ENCODE results near the gene CCSER1. TPM values are rescaled to one million over a fixed set of nuclear protein-coding genes. Genes with fewer than 3 reads are reported as not detected.

CCSER1 gene
- polyA plus RNA-seq, 3 donors: 0.09 to 0.75 (median 0.13) TPM

GRCh38 chr4:91422011-91422410 lies 1294.8 kb downstream of the CCSER1 start:
- H3K4me3 Mint-ChIP-seq: no peak overlapping the region

GRCh38 chr4:91426725-91427124 lies 1299.5 kb downstream of the CCSER1 start:
- no peaks in the 10 kb centered on the region for H3K4me1 Mint-ChIP-seq
- H3K9me3 Mint-ChIP-seq: peaks cover 0 to 13% (median 9%) of the 10 kb centered on the region in 7 donors
- H3K4me3 Mint-ChIP-seq: no peak overlapping the region
- no peak for TF ChIP-seq CTCF (IDR thresholded peaks at IDR 0.05)
- no peak overlapping the region for H3K27ac Mint-ChIP-seq
- H3K4me3 ChIP-seq (replicated peaks in 1 of 3; ENCODE audit: low read depth in 2 of 3, low read length in 3 of 3): no peak overlapping the region
- H3K79me2 ChIP-seq (ENCODE audit: insufficient read depth, low read length): no peaks in the 10 kb centered on the region
- no peak overlapping the region for H2AFZ ChIP-seq (ENCODE audit: insufficient read depth, low read depth, low read length, poor library complexity, severe bottlenecking)
- H3K36me3 ChIP-seq (replicated peaks in 1 of 2; ENCODE audit: control insufficient read depth in 1 of 2, insufficient read depth in 2 of 2, low read length in 2 of 2): no peaks in the 10 kb centered on the region
- no peaks in the 10 kb centered on the region for H3K4me1 ChIP-seq (ENCODE audit: control insufficient read depth in 1 of 2, insufficient read depth in 2 of 2, low read length in 2 of 2)
- H3K9ac ChIP-seq (ENCODE audit: insufficient read depth, low read length, poor library complexity, severe bottlenecking): no peak overlapping the region
- no peaks in the 10 kb centered on the region for H3K36me3 Mint-ChIP-seq
- no peaks in the 10 kb centered on the region for H3K27me3 ChIP-seq (ENCODE audit: control insufficient read depth in 2 of 2, insufficient read depth in 2 of 2, low read length in 2 of 2)
- H3K9me3 ChIP-seq (replicated peaks in 1 of 2; ENCODE audit: control insufficient read depth in 1 of 2, insufficient read depth in 1 of 2, low read length in 2 of 2): peaks cover 10 to 11% of the 10 kb centered on the region in 2 donors
- H3K27ac ChIP-seq (ENCODE audit: low read depth in 1 of 2, low read length in 2 of 2): no peak overlapping the region
- peaks cover 0 to 1% (median 0%) of the 10 kb centered on the region in 3 donors for H3K27me3 Mint-ChIP-seq (ENCODE audit: low read depth in 3 of 3)
- no peaks in the 10 kb centered on the region for H4K20me1 ChIP-seq (ENCODE audit: insufficient read depth, low read length)
- DNase-seq: no peak
- H3K4me2 ChIP-seq (replicated peaks; ENCODE audit: extremely low read depth, low read length, poor library complexity, severe bottlenecking): no peak overlapping the region
- intact Hi-C loops (cut with micrococcal nuclease): no loop called here

More at GRCh38 chr4:91422011-91422410, 1294.8 kb downstream of the CCSER1 start:
- no peak overlapping the region for H3K4me2 ChIP-seq (replicated peaks; ENCODE audit: extremely low read depth, low read length, poor library complexity, severe bottlenecking)
- H4K20me1 ChIP-seq (ENCODE audit: insufficient read depth, low read length): no peaks in the 10 kb centered on the region
- H3K27ac Mint-ChIP-seq: no peak overlapping the region
- DNase-seq: no peak
- H3K9me3 ChIP-seq (replicated peaks in 1 of 2; ENCODE audit: control insufficient read depth in 1 of 2, insufficient read depth in 1 of 2, low read length in 2 of 2): peaks cover 3 to 13% of the 10 kb centered on the region in 2 donors
- no peak for TF ChIP-seq CTCF (IDR thresholded peaks at IDR 0.05)
- no peaks in the 10 kb centered on the region for H3K4me1 ChIP-seq (ENCODE audit: control insufficient read depth in 1 of 2, insufficient read depth in 2 of 2, low read length in 2 of 2)
- H2AFZ ChIP-seq (ENCODE audit: insufficient read depth, low read depth, low read length, poor library complexity, severe bottlenecking): no peak overlapping the region
- H3K36me3 Mint-ChIP-seq: no peaks in the 10 kb centered on the region
- H3K9ac ChIP-seq (ENCODE audit: insufficient read depth, low read length, poor library complexity, severe bottlenecking): no peak overlapping the region
- no peaks in the 10 kb centered on the region for H3K36me3 ChIP-seq (replicated peaks in 1 of 2; ENCODE audit: control insufficient read depth in 1 of 2, insufficient read depth in 2 of 2, low read length in 2 of 2)
- intact Hi-C loops (cut with micrococcal nuclease): no loop called here
- no peak overlapping the region for H3K4me3 ChIP-seq (replicated peaks in 1 of 3; ENCODE audit: low read depth in 2 of 3, low read length in 3 of 3)
- H3K27me3 ChIP-seq (ENCODE audit: control insufficient read depth in 2 of 2, insufficient read depth in 2 of 2, low read length in 2 of 2): no peaks in the 10 kb centered on the region
- no peaks in the 10 kb centered on the region for H3K27me3 Mint-ChIP-seq (ENCODE audit: low read depth in 3 of 3)
- H3K9me3 Mint-ChIP-seq: peaks cover 0 to 9% (median 4%) of the 10 kb centered on the region in 7 donors
- no peaks in the 10 kb centered on the region for H3K4me1 Mint-ChIP-seq
- no CpG with 5 or more reads among the region's 1 CpG for WGBS (ENCODE audit: insufficient coverage)
- no peak overlapping the region for H3K27ac ChIP-seq (ENCODE audit: low read depth in 1 of 2, low read length in 2 of 2)
- H3K79me2 ChIP-seq (ENCODE audit: insufficient read depth, low read length): no peaks in the 10 kb centered on the region

All from CD14-positive monocyte (primary cell).